SK-N-MC (cell line): Measurements from ENCODE around the gene ELF2.

ENCODE experiments used
- EZH2 ChIP-seq: fragments of 200-600 bp; sonication (generic); IDR thresholded peaks from one replicate; pipeline ENCODE4 v1.6.1; 2017; ENCODE audit warnings: antibody characterized with exemption
- FOXP2 ChIP-seq: optimal IDR thresholded peaks from 2 replicates; pipeline ENCODE3; 2011; ENCODE audit warnings: mild to moderate bottlenecking, moderate library complexity; ENCODE audit not compliant: insufficient read depth; ENCODE audit errors: extremely low read length, control extremely low read depth
- POLR2AphosphoS5 ChIP-seq: IDR thresholded peaks from 2 replicates; pipeline ENCODE4 v1.6.1; 2012; ENCODE audit warnings: mild to moderate bottlenecking, low read depth, low read length, borderline replicate concordance

GRCh38 chr4:139208404-139208945 is 31.5 kb upstream of the ELF2 start:
- TF ChIP-seq EZH2 (no peak), POLR2AphosphoS5 (no peak), FOXP2 (no peak)
